H9 (cell line): ENCODE data around the gene TTBK1. TPM values are rescaled to one million over a fixed set of nuclear protein-coding genes. Genes with fewer than 3 reads are reported as not detected.

Experiments used
- DNase-seq: peaks from one replicate; pipeline ENCODE4 v3.0.0-alpha.2; 2017
- H2AFZ ChIP-seq: one replicate; pipeline ENCODE4 v1.6.1; 2013; ENCODE audit warnings: mild to moderate bottlenecking, low read length, control low read depth, moderate library complexity
- H2AK5ac ChIP-seq: 2 replicates; pipeline ENCODE4 v1.6.1; 2013; ENCODE audit warnings: low read length, control low read depth, mixed read lengths; ENCODE audit not compliant: insufficient read length
- H2BK120ac ChIP-seq: one replicate; pipeline ENCODE4 v1.6.1; 2013; ENCODE audit warnings: low read depth, mild to moderate bottlenecking, low read length, control low read depth, inconsistent platforms; ENCODE audit not compliant: poor library complexity, severe bottlenecking
- H2BK12ac ChIP-seq: 2 replicates; pipeline ENCODE4 v1.6.1; 2013; ENCODE audit warnings: low read length, control low read depth, mixed read lengths, low read depth; ENCODE audit not compliant: insufficient read length
- H2BK15ac ChIP-seq: 2 replicates; pipeline ENCODE4 v1.6.1; 2013; ENCODE audit warnings: low read depth, low read length, control low read depth
- H2BK20ac ChIP-seq: one replicate; pipeline ENCODE4 v1.6.1; 2013; ENCODE audit warnings: low read depth, mild to moderate bottlenecking, low read length, control low read depth, inconsistent platforms; ENCODE audit not compliant: poor library complexity, severe bottlenecking
- H2BK5ac ChIP-seq: 2 replicates; pipeline ENCODE4 v1.6.1; 2013; ENCODE audit warnings: low read length, control low read depth, mixed read lengths; ENCODE audit not compliant: insufficient read length
- H3K14ac ChIP-seq: 2 replicates; pipeline ENCODE4 v1.6.1; 2013; ENCODE audit warnings: low read length, control low read depth; ENCODE audit not compliant: insufficient read depth
- H3K18ac ChIP-seq: 2 replicates; pipeline ENCODE4 v1.6.1; 2013; ENCODE audit warnings: low read depth, mild to moderate bottlenecking, mixed read lengths, low read length, control low read depth; ENCODE audit not compliant: insufficient read length
- H3K23ac ChIP-seq: 2 replicates; pipeline ENCODE4 v1.6.1; 2013; ENCODE audit warnings: low read length, control low read depth, mixed read lengths, low read depth; ENCODE audit not compliant: insufficient read length
- H3K23me2 ChIP-seq: 2 replicates; pipeline ENCODE4 v1.6.1; 2013; ENCODE audit warnings: low read depth, mild to moderate bottlenecking, mixed read lengths, low read length, control low read depth; ENCODE audit not compliant: insufficient read length, poor library complexity, severe bottlenecking
- H3K27ac ChIP-seq: 2 replicates; pipeline ENCODE4 v1.5.1; 2013; ENCODE audit warnings: low read length, control low read depth, mixed read lengths, low read depth; ENCODE audit not compliant: insufficient read length
- H3K27me3 ChIP-seq: 2 replicates; pipeline ENCODE4 v1.6.1; 2013; ENCODE audit warnings: low read length, control low read depth, inconsistent platforms; ENCODE audit not compliant: insufficient read depth
- H3K4ac ChIP-seq: 2 replicates; pipeline ENCODE4 v1.6.1; 2013; ENCODE audit warnings: low read depth, mild to moderate bottlenecking, control low read depth, inconsistent platforms, low read length, moderate library complexity
- H3K4me1 ChIP-seq: 2 replicates; pipeline ENCODE4 v1.6.1; 2013; ENCODE audit warnings: low read length, control low read depth, inconsistent platforms; ENCODE audit not compliant: insufficient read depth
- H3K4me2 ChIP-seq: 2 replicates; pipeline ENCODE4 v1.6.1; 2013; ENCODE audit warnings: low read length, control low read depth, mixed read lengths; ENCODE audit not compliant: insufficient read length, insufficient read depth
- H3K56ac ChIP-seq: 2 replicates; pipeline ENCODE4 v1.6.1; 2013; ENCODE audit warnings: low read depth, mild to moderate bottlenecking, mixed read lengths, low read length, control low read depth; ENCODE audit not compliant: insufficient read length
- H3K79me1 ChIP-seq: 2 replicates; pipeline ENCODE4 v1.6.1; 2013; ENCODE audit warnings: low read depth, mild to moderate bottlenecking, moderate library complexity, low read length, control low read depth, inconsistent platforms; ENCODE audit not compliant: insufficient read depth, poor library complexity, severe bottlenecking
- H3K79me2 ChIP-seq: 2 replicates; pipeline ENCODE4 v1.6.1; 2013; ENCODE audit warnings: low read length, control low read depth, inconsistent platforms; ENCODE audit not compliant: insufficient read depth
- H3K9ac ChIP-seq: 2 replicates; pipeline ENCODE4 v1.6.1; 2013; ENCODE audit warnings: low read length, control low read depth, mixed read lengths; ENCODE audit not compliant: insufficient read length; ENCODE audit errors: extremely low read depth
- H3K9me3 ChIP-seq: one replicate; pipeline ENCODE4 v1.6.1; 2013; ENCODE audit warnings: low read depth, low read length, inconsistent platforms; ENCODE audit not compliant: control insufficient read depth
- H3T11ph ChIP-seq: one replicate; pipeline ENCODE4 v1.6.1; 2013; ENCODE audit warnings: mild to moderate bottlenecking, low read length, control low read depth, inconsistent platforms
- H4K20me1 ChIP-seq: one replicate; pipeline ENCODE4 v1.6.1; 2013; ENCODE audit not compliant: control insufficient read depth, insufficient read length, insufficient read depth
- H4K5ac ChIP-seq: 2 replicates; pipeline ENCODE4 v1.6.1; 2013; ENCODE audit warnings: low read depth, mild to moderate bottlenecking, mixed read lengths, low read length, control low read depth; ENCODE audit not compliant: insufficient read length
- H4K8ac ChIP-seq: replicated peaks from 2 replicates; pipeline ENCODE4 v1.6.1; 2013; ENCODE audit warnings: low read length, control low read depth, mixed read lengths, low read depth; ENCODE audit not compliant: insufficient read length
- H4K91ac ChIP-seq: 2 replicates; pipeline ENCODE4 v1.6.1; 2013; ENCODE audit warnings: low read depth, mild to moderate bottlenecking, moderate library complexity, mixed read lengths, low read length, control low read depth; ENCODE audit not compliant: insufficient read length
- H3K27ac Mint-ChIP-seq, 3 experiments: 2 replicates in 2 of 3; 3 replicates in 1 of 3; pipeline ENCODE4 v1.8.0; 2020 to 2021; ENCODE audit warnings: mixed read lengths in 3 of 3, mild to moderate bottlenecking in 1 of 3, moderate library complexity in 1 of 3
- H3K27me3 Mint-ChIP-seq: 2 replicates; pipeline ENCODE4 v1.8.0; 2021; ENCODE audit warnings: low read depth, mild to moderate bottlenecking, moderate library complexity, mixed read lengths
- H3K36me3 Mint-ChIP-seq, 3 experiments: 2 replicates in 2 of 3; 3 replicates in 1 of 3; pipeline ENCODE4 v1.8.0; 2020 to 2021; ENCODE audit warnings: low read depth in 3 of 3, mixed read lengths in 3 of 3; ENCODE audit not compliant: insufficient read depth in 1 of 3
- H3K4me1 Mint-ChIP-seq, 2 experiments: 2 replicates each; pipeline ENCODE4 v1.8.0; 2020; ENCODE audit warnings: mixed read lengths in 2 of 2
- H3K4me3 Mint-ChIP-seq, 2 experiments: 2 replicates in 1 of 2; 3 replicates in 1 of 2; pipeline ENCODE4 v1.8.0; 2020 to 2021; ENCODE audit warnings: mild to moderate bottlenecking in 2 of 2, mixed read lengths in 2 of 2, moderate library complexity in 1 of 2
- H3K9me3 Mint-ChIP-seq, 2 experiments: 2 replicates in 1 of 2; 3 replicates in 1 of 2; pipeline ENCODE4 v1.8.0; 2020; ENCODE audit warnings: mild to moderate bottlenecking in 2 of 2, mixed read lengths in 2 of 2, moderate library complexity in 1 of 2
- WGBS: extraction: QIAGEN DNeasy Blood & Tissue Kit; methylation state at CpG from one replicate; pipeline ENCODE4 v1.1.7; 2013; ENCODE audit warnings: missing lambda C conversion rate, low lambda C conversion rate, mixed read lengths; ENCODE audit not compliant: insufficient read length; ENCODE audit errors: extremely low coverage; 5-methylcytosine and 5-hydroxymethylcytosine counted together
- total RNA-seq: library from RNA; stranded (reverse); gene quantifications from 2 replicates; pipeline ENCODE4 v1.2.1, GENCODE V29; 2021
- TF ChIP-seq, protein P1 (sequence below): fragments of 200-600 bp; sonication (generic); conservative IDR thresholded peaks from 3 replicates; pipeline ENCODE4 v1.8.0; 2021; ENCODE audit warnings: antibody characterized with exemption, mild to moderate bottlenecking

Gene TTBK1
- total RNA-seq, 1 experiment from 2014 or later, result 1.6 TPM

DNA sequence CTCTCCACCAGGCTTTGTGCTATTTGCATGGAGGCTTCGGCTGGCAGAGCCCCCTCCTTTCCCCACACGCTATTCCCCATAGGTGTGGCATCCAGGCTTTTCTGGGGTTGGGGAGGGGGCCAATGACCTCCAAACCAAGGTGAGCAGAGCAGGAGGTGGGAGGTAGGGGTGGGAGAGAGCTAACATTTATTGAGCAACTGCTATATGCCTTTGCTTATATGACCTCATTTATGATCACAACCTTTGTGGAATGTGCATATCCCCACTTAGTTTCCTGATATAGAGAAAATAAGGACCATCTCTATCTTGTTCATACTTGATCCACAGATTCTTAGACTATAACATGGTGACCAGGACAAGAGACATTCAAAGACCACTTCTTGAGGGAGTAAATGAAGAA is 37.0 kb downstream of the TTBK1 start:
- no peak overlapping the region for H3K56ac ChIP-seq
- no peak overlapping the region for H2AK5ac ChIP-seq
- H3K27me3 Mint-ChIP-seq, result peaks cover 31% of the 10 kb centered on the region
- H3K14ac ChIP-seq, result no peak overlapping the region
- no peak overlapping the region for H3K27ac ChIP-seq
- H3K9me3 ChIP-seq, result no peaks in the 10 kb centered on the region
- no peak overlapping the region for H3K18ac ChIP-seq
- H3K4me1 ChIP-seq, result no peaks in the 10 kb centered on the region; the same call in 1 of the 2 replicates
- no peak overlapping the region for H2BK20ac ChIP-seq
- H3K9ac ChIP-seq, result no peak overlapping the region
- H2BK12ac ChIP-seq, result no peak overlapping the region
- H3K4me3 Mint-ChIP-seq, result no peak overlapping the region
- no peak overlapping the region for H2BK120ac ChIP-seq
- peaks cover 12% of the 10 kb centered on the region for H3K23me2 ChIP-seq
- no peak overlapping the region for H4K5ac ChIP-seq
- DNase-seq, result no peak
- H3K27ac Mint-ChIP-seq, result no peak overlapping the region
- no peak overlapping the region for H2AFZ ChIP-seq
- H3K36me3 Mint-ChIP-seq, result no peaks in the 10 kb centered on the region
- no peak overlapping the region for H4K8ac ChIP-seq
- no peaks in the 10 kb centered on the region for H3K79me2 ChIP-seq
- H3K4me2 ChIP-seq, result no peak overlapping the region
- H3K23ac ChIP-seq, result no peak overlapping the region
- TF ChIP-seq, protein P1, sequence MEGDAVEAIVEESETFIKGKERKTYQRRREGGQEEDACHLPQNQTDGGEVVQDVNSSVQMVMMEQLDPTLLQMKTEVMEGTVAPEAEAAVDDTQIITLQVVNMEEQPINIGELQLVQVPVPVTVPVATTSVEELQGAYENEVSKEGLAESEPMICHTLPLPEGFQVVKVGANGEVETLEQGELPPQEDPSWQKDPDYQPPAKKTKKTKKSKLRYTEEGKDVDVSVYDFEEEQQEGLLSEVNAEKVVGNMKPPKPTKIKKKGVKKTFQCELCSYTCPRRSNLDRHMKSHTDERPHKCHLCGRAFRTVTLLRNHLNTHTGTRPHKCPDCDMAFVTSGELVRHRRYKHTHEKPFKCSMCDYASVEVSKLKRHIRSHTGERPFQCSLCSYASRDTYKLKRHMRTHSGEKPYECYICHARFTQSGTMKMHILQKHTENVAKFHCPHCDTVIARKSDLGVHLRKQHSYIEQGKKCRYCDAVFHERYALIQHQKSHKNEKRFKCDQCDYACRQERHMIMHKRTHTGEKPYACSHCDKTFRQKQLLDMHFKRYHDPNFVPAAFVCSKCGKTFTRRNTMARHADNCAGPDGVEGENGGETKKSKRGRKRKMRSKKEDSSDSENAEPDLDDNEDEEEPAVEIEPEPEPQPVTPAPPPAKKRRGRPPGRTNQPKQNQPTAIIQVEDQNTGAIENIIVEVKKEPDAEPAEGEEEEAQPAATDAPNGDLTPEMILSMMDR, result no peak
- H3K4ac ChIP-seq, result no peak overlapping the region
- peaks cover 24 to 39% of the 10 kb centered on the region in 2 experiments for H3K4me1 Mint-ChIP-seq
- H4K91ac ChIP-seq, result no peak overlapping the region
- H4K20me1 ChIP-seq, result no peaks in the 10 kb centered on the region
- no CpG with 5 or more reads among the region's 2 CpGs for WGBS
- H2BK5ac ChIP-seq, result no peak overlapping the region
- no peaks in the 10 kb centered on the region for H3K9me3 Mint-ChIP-seq
- H3K79me1 ChIP-seq, result no peaks in the 10 kb centered on the region
- H3K27me3 ChIP-seq, result peaks cover 4% of the 10 kb centered on the region; the same call in 1 of the 2 replicates
- H2BK15ac ChIP-seq, result no peak overlapping the region
- no peak overlapping the region for H3T11ph ChIP-seq
